Measurements from ENCODE around the gene ZSWIM6. TPM values are rescaled to one million over a fixed set of nuclear protein-coding genes. Genes with fewer than 3 reads are reported as not detected.

ZSWIM6 gene
- total RNA-seq, 1 experiment from 2014 or later: 4.7 TPM

GRCh38 chr5:61474746-61475145, 142.7 kb downstream of the ZSWIM6 start:
- in situ Hi-C loops (cut with HindIII; ENCODE audit: low pct_unique_long_range_greater_than_20kb, low sequenced_read_pairs): no loop called here
- no peak for DNase-seq (ENCODE audit: low read depth, low spot score)

GRCh38 chr5:61477788-61478187, 145.7 kb downstream of the ZSWIM6 start:
- in situ Hi-C loops (cut with HindIII; ENCODE audit: low pct_unique_long_range_greater_than_20kb, low sequenced_read_pairs): no loop called here
- DNase-seq (ENCODE audit: low read depth, low spot score): no peak

- in situ Hi-C loops (cut with HindIII; ENCODE audit: low pct_unique_long_range_greater_than_20kb, low sequenced_read_pairs): no loop called here
- no peak for DNase-seq (ENCODE audit: low read depth, low spot score)
These were observed 148.0 kb downstream of the ZSWIM6 start for GRCh38 chr5:61479850-61480614.

GRCh38 chr5:61482980-61483379, 150.9 kb downstream of the ZSWIM6 start:
- no peak for DNase-seq (ENCODE audit: low read depth, low spot score)
- in situ Hi-C loops (cut with HindIII; ENCODE audit: low pct_unique_long_range_greater_than_20kb, low sequenced_read_pairs): no loop called here

DNA sequence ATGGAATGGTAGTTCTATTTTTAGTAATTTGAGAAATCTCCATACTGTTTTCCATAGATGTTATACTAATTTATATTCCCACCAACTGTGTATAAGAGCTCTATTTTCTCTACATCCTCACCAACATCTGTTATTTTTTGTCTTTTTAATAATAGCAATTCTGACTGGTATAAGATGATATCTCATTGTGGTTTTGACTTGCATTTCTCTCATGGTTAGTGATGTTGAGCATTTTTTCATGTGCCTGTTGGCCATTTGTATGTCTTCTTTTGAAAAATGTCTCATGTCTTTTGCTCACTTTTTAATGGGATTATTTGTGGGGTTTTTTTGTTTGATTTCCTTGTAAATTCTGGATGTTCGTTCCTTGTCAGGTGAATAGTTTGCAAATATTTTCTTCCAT, 154.4 kb downstream of the ZSWIM6 start:
- no peak for DNase-seq (ENCODE audit: low read depth, low spot score)
- in situ Hi-C loops (cut with HindIII; ENCODE audit: low pct_unique_long_range_greater_than_20kb, low sequenced_read_pairs): no loop called here

- no peak for DNase-seq (ENCODE audit: low read depth, low spot score)
- in situ Hi-C loops (cut with HindIII; ENCODE audit: low pct_unique_long_range_greater_than_20kb, low sequenced_read_pairs): no loop called here
These were observed 157.5 kb downstream of the ZSWIM6 start for GRCh38 chr5:61489574-61489973.

DNA sequence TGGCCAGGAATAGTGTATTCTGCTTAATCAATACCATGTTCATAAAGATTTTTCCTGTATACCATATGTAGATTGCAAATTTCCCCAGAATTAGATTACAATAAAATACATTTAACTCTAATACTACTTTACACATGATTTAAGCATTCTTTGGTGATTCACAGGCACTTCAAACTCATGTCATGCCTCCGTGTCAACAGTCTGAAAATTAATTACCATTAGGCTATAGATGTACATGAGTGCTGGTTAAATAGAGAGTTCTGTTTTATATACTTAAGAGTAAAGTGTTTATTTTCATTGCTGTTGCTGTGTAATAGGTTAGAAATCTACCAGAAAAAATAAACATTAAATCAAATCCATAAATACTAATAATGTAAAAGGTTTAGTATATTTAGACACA, 159.8 kb downstream of the ZSWIM6 start:
- in situ Hi-C loops (cut with HindIII; ENCODE audit: low pct_unique_long_range_greater_than_20kb, low sequenced_read_pairs): no loop called here
- DNase-seq (ENCODE audit: low read depth, low spot score): no peak

GRCh38 chr5:61493973-61494372, 161.9 kb downstream of the ZSWIM6 start:
- in situ Hi-C loops (cut with HindIII; ENCODE audit: low pct_unique_long_range_greater_than_20kb, low sequenced_read_pairs): no loop called here
- no peak for DNase-seq (ENCODE audit: low read depth, low spot score)

GRCh38 chr5:61496446-61496845, 164.4 kb downstream of the ZSWIM6 start:
- in situ Hi-C loops (cut with HindIII; ENCODE audit: low pct_unique_long_range_greater_than_20kb, low sequenced_read_pairs): no loop called here
- no peak for DNase-seq (ENCODE audit: low read depth, low spot score)

- no peak for DNase-seq (ENCODE audit: low read depth, low spot score)
- in situ Hi-C loops (cut with HindIII; ENCODE audit: low pct_unique_long_range_greater_than_20kb, low sequenced_read_pairs): no loop called here
These were observed 164.8 kb downstream of the ZSWIM6 start for GRCh38 chr5:61496860-61497259.

DNA sequence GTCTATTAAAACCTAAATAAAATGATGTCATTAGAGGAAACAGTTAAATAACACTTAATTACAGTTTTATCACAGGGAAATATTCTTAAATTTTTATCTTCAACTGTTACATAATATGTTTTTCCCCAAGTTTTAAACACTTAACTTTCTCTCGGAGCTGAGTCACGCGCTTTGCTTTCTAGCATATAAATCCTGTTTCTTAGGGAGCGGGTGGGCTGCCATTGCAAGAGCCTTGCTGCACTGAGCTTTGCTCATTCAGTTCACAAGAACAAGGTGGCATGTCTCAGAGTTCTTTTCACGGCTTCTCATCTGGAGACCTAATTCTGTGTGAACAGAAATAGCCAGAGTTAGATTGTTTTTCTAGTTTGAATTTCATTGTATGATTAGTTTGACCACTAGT, 166.1 kb downstream of the ZSWIM6 start:
- DNase-seq (ENCODE audit: low read depth, low spot score): no peak
- in situ Hi-C loops (cut with HindIII; ENCODE audit: low pct_unique_long_range_greater_than_20kb, low sequenced_read_pairs): no loop called here

- in situ Hi-C loops (cut with HindIII; ENCODE audit: low pct_unique_long_range_greater_than_20kb, low sequenced_read_pairs): no loop called here
- no peak for DNase-seq (ENCODE audit: low read depth, low spot score)
These were observed 169.9 kb downstream of the ZSWIM6 start for GRCh38 chr5:61501971-61502370.

GRCh38 chr5:61504143-61504770, 172.2 kb downstream of the ZSWIM6 start:
- no peak for DNase-seq (ENCODE audit: low read depth, low spot score)
- in situ Hi-C loops (cut with HindIII; ENCODE audit: low pct_unique_long_range_greater_than_20kb, low sequenced_read_pairs): no loop called here

GRCh38 chr5:61505281-61505680, 173.2 kb downstream of the ZSWIM6 start:
- in situ Hi-C loops (cut with HindIII; ENCODE audit: low pct_unique_long_range_greater_than_20kb, low sequenced_read_pairs): no loop called here
- no peak for DNase-seq (ENCODE audit: low read depth, low spot score)

DNA sequence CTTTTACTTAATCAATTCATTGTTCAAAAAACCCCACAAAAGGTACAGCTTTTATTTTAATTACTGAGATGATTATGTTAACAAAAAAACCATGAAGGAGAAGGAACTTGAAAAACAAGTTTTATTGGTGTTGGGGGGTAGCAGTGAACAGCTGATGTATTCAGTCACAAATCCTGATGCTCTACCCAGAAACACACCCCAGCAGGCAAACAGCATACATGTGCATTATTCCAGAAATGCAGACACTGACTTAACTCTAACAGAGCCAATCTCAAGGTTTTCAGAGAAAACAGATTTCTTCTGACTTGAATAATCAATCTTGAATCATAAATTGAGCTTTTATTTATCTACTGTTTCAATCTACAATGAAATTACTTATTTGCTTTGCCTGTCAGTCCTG, 175.2 kb downstream of the ZSWIM6 start:
- in situ Hi-C loops (cut with HindIII; ENCODE audit: low pct_unique_long_range_greater_than_20kb, low sequenced_read_pairs): no loop called here
- DNase-seq (ENCODE audit: low read depth, low spot score): no peak

DNA sequence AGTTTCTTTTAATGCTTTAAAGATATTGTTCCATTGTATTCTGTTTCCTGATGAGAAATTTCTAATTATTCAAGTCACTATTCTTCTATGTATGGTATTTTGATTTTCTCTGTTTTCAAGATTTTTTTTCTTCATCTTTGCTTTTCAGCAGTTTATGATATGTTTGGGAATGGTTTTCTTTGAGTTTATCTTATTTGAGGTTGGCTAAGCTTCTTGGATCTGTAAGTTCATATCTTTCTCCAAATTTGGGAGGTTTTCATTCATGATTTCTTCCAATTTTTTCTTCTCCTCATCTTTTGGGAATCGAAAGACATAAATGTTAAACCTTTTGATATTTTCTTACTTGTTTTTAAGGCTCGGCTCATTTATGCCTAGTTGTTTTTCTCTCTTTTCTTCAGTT, 184.9 kb downstream of the ZSWIM6 start:
- DNase-seq (ENCODE audit: low read depth, low spot score): no peak

DNA sequence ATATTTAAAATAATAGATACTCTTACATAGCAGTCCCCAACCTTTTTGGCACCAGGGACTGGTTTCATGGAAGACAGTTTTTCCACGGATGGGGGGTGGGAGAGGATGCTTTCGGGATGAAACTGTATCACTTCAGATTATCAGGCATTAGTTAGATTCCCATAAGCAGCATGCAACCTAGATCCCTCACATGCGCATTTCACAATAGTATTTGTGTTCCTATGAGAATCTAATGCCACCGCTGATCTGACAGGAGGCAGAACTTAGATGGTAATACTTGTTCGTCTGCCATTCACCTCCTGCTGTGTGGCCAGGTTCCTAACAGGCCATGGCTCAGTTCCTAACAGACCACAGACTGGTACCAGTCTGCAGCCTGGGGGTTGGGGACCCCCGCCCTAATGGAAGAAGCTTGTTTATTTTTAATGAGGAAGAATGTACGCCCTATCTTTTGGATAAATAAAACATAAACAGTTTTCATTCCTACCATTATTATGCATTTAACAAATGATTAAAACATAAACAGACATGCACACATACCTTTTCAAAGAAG, 187.7 kb downstream of the ZSWIM6 start:
- in situ Hi-C loops (cut with HindIII; ENCODE audit: low pct_unique_long_range_greater_than_20kb, low sequenced_read_pairs): no loop called here
- DNase-seq (ENCODE audit: low read depth, low spot score): no peak

More for the DNA sequence above, 184.9 kb downstream of the ZSWIM6 start:
- in situ Hi-C loops (cut with HindIII; ENCODE audit: low pct_unique_long_range_greater_than_20kb, low sequenced_read_pairs): no loop called here

- DNase-seq (ENCODE audit: low read depth, low spot score): no peak
- in situ Hi-C loops (cut with HindIII; ENCODE audit: low pct_unique_long_range_greater_than_20kb, low sequenced_read_pairs): no loop called here
These were observed 191.0 kb downstream of the ZSWIM6 start for GRCh38 chr5:61523073-61523472.

- in situ Hi-C loops (cut with HindIII; ENCODE audit: low pct_unique_long_range_greater_than_20kb, low sequenced_read_pairs): no loop called here
- no peak for DNase-seq (ENCODE audit: low read depth, low spot score)
These were observed 191.9 kb downstream of the ZSWIM6 start for GRCh38 chr5:61523997-61524396.

Measured in SK-MEL-5 (cell line).